HG02759 (cell line): ENCODE measurements around the gene IPO11.
"Not testable (repeated sequence)": the region's sequence is repeated elsewhere in the genome, so short reads cannot be mapped to it uniquely, and the experiment has no call there.

Experiments used
- ATAC-seq: cut with Tn5 transposase; IDR thresholded peaks from one replicate; pipeline ENCODE4 v1.9.1; 2021; ENCODE audit warnings: mild to moderate bottlenecking, moderate library complexity; ENCODE audit not compliant: unreplicated experiment

IPO11 gene

GRCh38 chr5:62509806-62510205 lies 97.2 kb downstream of the IPO11 start:
- ATAC-seq = no peak

GRCh38 chr5:62513085-62513484 lies 100.5 kb downstream of the IPO11 start:
- not testable (repeated sequence) for ATAC-seq

- ATAC-seq = no peak
Measured at GRCh38 chr5:62514510-62515119, 102.1 kb downstream of the IPO11 start.

GRCh38 chr5:62520812-62521211 lies 108.2 kb downstream of the IPO11 start:
- ATAC-seq = not testable (repeated sequence)

GRCh38 chr5:62521319-62521718 lies 108.8 kb downstream of the IPO11 start:
- ATAC-seq = no peak

GRCh38 chr5:62522811-62523210 lies 110.2 kb downstream of the IPO11 start:
- no peak for ATAC-seq

GRCh38 chr5:62533597-62533996 lies 121.0 kb downstream of the IPO11 start:
- no peak for ATAC-seq

GRCh38 chr5:62534461-62535236 lies 122.1 kb downstream of the IPO11 start:
- ATAC-seq = no peak

GRCh38 chr5:62536232-62536631 lies 123.7 kb downstream of the IPO11 start:
- no peak for ATAC-seq

GRCh38 chr5:62536783-62537182 lies 124.2 kb downstream of the IPO11 start:
- ATAC-seq = no peak

- ATAC-seq = no peak
Measured at GRCh38 chr5:62538017-62538942, 125.7 kb downstream of the IPO11 start.

GRCh38 chr5:62542720-62543119 lies 130.2 kb downstream of the IPO11 start:
- no peak for ATAC-seq

- no peak for ATAC-seq
Measured at GRCh38 chr5:62547945-62548630, 135.5 kb downstream of the IPO11 start.

- ATAC-seq = no peak
Measured at GRCh38 chr5:62550103-62550502, 137.5 kb downstream of the IPO11 start.

- ATAC-seq = no peak
Measured at GRCh38 chr5:62555930-62556329, 143.4 kb downstream of the IPO11 start.

GRCh38 chr5:62558941-62559340 lies 146.4 kb downstream of the IPO11 start:
- ATAC-seq = no peak

- no peak for ATAC-seq
Measured at GRCh38 chr5:62560786-62561185, 148.2 kb downstream of the IPO11 start.

GRCh38 chr5:62561896-62562295 lies 149.3 kb downstream of the IPO11 start:
- no peak for ATAC-seq

GRCh38 chr5:62562867-62563266 lies 150.3 kb downstream of the IPO11 start:
- no peak for ATAC-seq

- ATAC-seq = no peak
Measured at GRCh38 chr5:62564101-62564500, 151.5 kb downstream of the IPO11 start.

- ATAC-seq = not testable (repeated sequence)
Measured at GRCh38 chr5:62565740-62566139, 153.2 kb downstream of the IPO11 start.
